K562 (cell line): Measurements from ENCODE around the gene KCNK1. TPM values are rescaled to one million over a fixed set of nuclear protein-coding genes. Genes with fewer than 3 reads are reported as not detected.
A peak's percentile ranks its signal among the peaks of the same experiment; 100 is the strongest.

Experiments used
- BCOR ChIP-seq: fragments of 450-650 bp; IDR thresholded peaks from 2 replicates; pipeline ENCODE4 v1.6.1; 2016
- KDM5B ChIP-seq: fragments of 200-600 bp; sonication (generic); IDR thresholded peaks from 2 replicates; pipeline ENCODE4 v1.6.1; 2012; ENCODE audit warnings: low read depth, mild to moderate bottlenecking, moderate library complexity, low read length, control low read depth, inconsistent platforms; ENCODE audit not compliant: insufficient replicate concordance
- NCOR1 ChIP-seq: fragments of 450-650 bp; IDR thresholded peaks from 2 replicates; pipeline ENCODE4 v1.6.1; 2016; ENCODE audit warnings: mild to moderate bottlenecking, moderate library complexity
- PHF20 ChIP-seq: fragments of 450-650 bp; IDR thresholded peaks from 2 replicates; pipeline ENCODE4 v1.6.1; 2018; ENCODE audit not compliant: partially characterized antibody
- PML ChIP-seq: IDR thresholded peaks from 2 replicates; pipeline ENCODE4 v1.6.1; 2012; ENCODE audit warnings: low read length, inconsistent platforms
- SETDB1 ChIP-seq: IDR thresholded peaks from one replicate; pipeline ENCODE4 v1.6.1; 2012; ENCODE audit warnings: low read length, control low read depth, inconsistent platforms
- SMAD1 ChIP-seq: fragments of 150-350 bp; IDR thresholded peaks from 2 replicates; pipeline ENCODE4 v1.6.1; 2014; ENCODE audit warnings: low read length, low read depth; ENCODE audit not compliant: partially characterized antibody
- SMARCA5 ChIP-seq: fragments of 450-650 bp; IDR thresholded peaks from 2 replicates; pipeline ENCODE4 v1.6.1; 2016
- TAF7 ChIP-seq: fragments of 450-650 bp; IDR thresholded peaks from 2 replicates; pipeline ENCODE4 v1.6.1; 2016; ENCODE audit warnings: missing genetic modification characterization, missing compliant biosample characterization
- ZNF263 ChIP-seq: sonication (generic); formaldehyde crosslinking; IDR thresholded peaks from 2 replicates; pipeline ENCODE4 v1.8.0; 2022; ENCODE audit warnings: mild to moderate bottlenecking, missing genetic modification reagents, borderline replicate concordance
- ZNF274 ChIP-seq: IDR thresholded peaks from 2 replicates; pipeline ENCODE4 v1.6.1; 2011; ENCODE audit warnings: low read depth, mild to moderate bottlenecking, low read length, moderate library complexity, borderline replicate concordance
- ZNF347 ChIP-seq: fragments of 450-650 bp; formaldehyde crosslinking; IDR thresholded peaks from 2 replicates; pipeline ENCODE4 v1.4.0; 2020; ENCODE audit warnings: low read depth, mild to moderate bottlenecking, moderate library complexity
- ZNF586 ChIP-seq: fragments of 450-650 bp; formaldehyde crosslinking; conservative IDR thresholded peaks from 2 replicates; pipeline ENCODE4 v1.4.0; 2020; ENCODE audit warnings: mild to moderate bottlenecking, moderate library complexity
- ZNF668 ChIP-seq: fragments of 250-450 bp; sonication (Bioruptor Pico); IDR thresholded peaks from 2 replicates; pipeline ENCODE4 v1.8.0; 2022; ENCODE audit warnings: mild to moderate bottlenecking, inconsistent platforms
- polyA plus RNA-seq, 8 experiments: library from polyadenylated mRNA; depleted of rRNA in 4 of 8; stranded (reverse) in 5 of 8; unstranded in 3 of 8; fragments of >200 nt; fragmentation: Nextera tagmentation in 2 of 8; fragmentation: Illumina TruSeq in 1 of 8; extraction: Ambion mirVana in 2 of 8; extraction: Trizol in 1 of 8; gene quantifications; 2 replicates each; pipeline versions ENCODE4 v1.2.1 to v1.2.3, GENCODE V29; 2011 to 2014; ENCODE audit warnings: inconsistent platforms in 1 of 8, missing spikeins in 1 of 8
- total RNA-seq, 7 experiments: library from RNA; depleted of rRNA in 6 of 7; stranded (reverse); fragments of >200 nt in 6 of 7; fragmentation: Illumina TruSeq in 2 of 7; extraction: Trizol in 2 of 7; gene quantifications; 2 replicates each; pipeline versions ENCODE4 v1.2.1 to v1.2.3, GENCODE V29; 2011 to 2021; ENCODE audit warnings: low replicate concordance in 1 of 7
- TF ChIP-seq, protein P1 (sequence below): IDR thresholded peaks from 2 replicates; pipeline ENCODE4 v1.6.1; 2016; ENCODE audit warnings: missing genetic modification characterization, missing compliant biosample characterization
- TF ChIP-seq, protein P2 (sequence below): fragments of 250-450 bp; sonication (Bioruptor Pico); IDR thresholded peaks from 2 replicates; pipeline ENCODE4 v1.8.0; 2022; ENCODE audit warnings: moderate library complexity, mild to moderate bottlenecking, inconsistent platforms
- TF ChIP-seq, protein P3 (sequence below), 2 experiments: fragments of 200-800 bp in 1 of 2; sonication (Bioruptor generic) in 1 of 2; sonication (generic) in 1 of 2; formaldehyde crosslinking in 1 of 2; IDR thresholded peaks in 1 of 2; conservative IDR thresholded peaks in 1 of 2; 2 replicates each; pipeline versions ENCODE4 v1.5.0 to v1.6.1; 2016 to 2020; ENCODE audit warnings: missing compliant biosample characterization in 1 of 2, missing genetic modification characterization in 1 of 2, missing genetic modification reagents in 1 of 2
- TF ChIP-seq, protein P4 (sequence below): fragments of 200-800 bp; sonication (Bioruptor generic); IDR thresholded peaks from 2 replicates; pipeline ENCODE4 v1.6.1; 2017; ENCODE audit warnings: missing genetic modification characterization, missing compliant biosample characterization

Gene KCNK1
- total and polyA plus RNA-seq, 9 of the 15 experiments (the other 6 are each of a cell fraction or from before 2014, with no cell fraction given), result 3.1 to 22.7 (median 6.0) TPM

DNA sequence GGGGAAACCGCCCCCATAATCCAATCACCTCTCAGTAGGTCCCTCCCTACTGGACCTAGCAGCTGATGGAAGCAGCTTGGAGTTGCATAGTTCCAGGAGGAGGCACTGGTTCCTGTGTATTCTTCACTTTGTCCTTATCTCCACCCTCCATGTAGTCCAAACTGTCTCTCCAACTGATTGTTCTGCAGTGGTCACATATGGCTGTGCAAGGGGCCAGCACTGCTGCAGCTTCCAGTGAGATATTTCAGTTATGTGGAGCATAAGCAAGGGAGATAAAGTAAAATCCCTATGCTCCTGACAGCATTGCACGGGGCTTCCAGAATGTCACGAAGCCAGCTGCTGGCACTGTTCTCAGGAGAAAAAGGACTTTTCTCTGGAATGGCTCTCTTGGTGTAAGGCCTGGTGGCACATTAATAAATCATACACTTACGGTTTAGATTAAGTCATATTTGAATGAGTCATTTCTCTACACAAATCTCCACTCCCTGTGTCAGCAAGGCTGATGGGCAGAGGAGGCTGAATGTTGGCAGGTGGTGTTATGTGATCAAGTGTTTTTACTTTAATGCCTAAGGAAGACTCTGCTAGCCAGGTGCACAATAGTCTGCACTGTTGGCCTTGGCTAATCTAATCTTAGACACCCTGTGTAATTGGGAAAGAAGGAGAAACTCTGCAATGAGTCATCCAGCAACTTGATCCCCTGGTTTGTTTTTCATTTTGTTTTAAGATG is 93.4 kb downstream of the KCNK1 start (continued):
- TF ChIP-seq, protein P1, sequence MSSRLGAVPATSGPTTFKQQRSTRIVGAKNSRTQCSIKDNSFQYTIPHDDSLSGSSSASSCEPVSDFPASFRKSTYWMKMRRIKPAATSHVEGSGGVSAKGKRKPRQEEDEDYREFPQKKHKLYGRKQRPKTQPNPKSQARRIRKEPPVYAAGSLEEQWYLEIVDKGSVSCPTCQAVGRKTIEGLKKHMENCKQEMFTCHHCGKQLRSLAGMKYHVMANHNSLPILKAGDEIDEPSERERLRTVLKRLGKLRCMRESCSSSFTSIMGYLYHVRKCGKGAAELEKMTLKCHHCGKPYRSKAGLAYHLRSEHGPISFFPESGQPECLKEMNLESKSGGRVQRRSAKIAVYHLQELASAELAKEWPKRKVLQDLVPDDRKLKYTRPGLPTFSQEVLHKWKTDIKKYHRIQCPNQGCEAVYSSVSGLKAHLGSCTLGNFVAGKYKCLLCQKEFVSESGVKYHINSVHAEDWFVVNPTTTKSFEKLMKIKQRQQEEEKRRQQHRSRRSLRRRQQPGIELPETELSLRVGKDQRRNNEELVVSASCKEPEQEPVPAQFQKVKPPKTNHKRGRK (tag), result no peak
- TF ChIP-seq, protein P2, sequence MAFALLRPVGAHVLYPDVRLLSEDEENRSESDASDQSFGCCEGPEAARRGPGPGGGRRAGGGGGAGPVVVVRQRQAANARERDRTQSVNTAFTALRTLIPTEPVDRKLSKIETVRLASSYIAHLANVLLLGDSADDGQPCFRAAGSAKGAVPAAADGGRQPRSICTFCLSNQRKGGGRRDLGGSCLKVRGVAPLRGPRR, result no peak
- TF ChIP-seq TAF7 (tag), result no peak
- TF ChIP-seq KDM5B, result no peak
- peak; percentile 74 for TF ChIP-seq PML
- TF ChIP-seq NCOR1, result peak; percentile 86
- TF ChIP-seq ZNF347 (CRISPR knock-in tag), result no peak
- TF ChIP-seq, protein P3, sequence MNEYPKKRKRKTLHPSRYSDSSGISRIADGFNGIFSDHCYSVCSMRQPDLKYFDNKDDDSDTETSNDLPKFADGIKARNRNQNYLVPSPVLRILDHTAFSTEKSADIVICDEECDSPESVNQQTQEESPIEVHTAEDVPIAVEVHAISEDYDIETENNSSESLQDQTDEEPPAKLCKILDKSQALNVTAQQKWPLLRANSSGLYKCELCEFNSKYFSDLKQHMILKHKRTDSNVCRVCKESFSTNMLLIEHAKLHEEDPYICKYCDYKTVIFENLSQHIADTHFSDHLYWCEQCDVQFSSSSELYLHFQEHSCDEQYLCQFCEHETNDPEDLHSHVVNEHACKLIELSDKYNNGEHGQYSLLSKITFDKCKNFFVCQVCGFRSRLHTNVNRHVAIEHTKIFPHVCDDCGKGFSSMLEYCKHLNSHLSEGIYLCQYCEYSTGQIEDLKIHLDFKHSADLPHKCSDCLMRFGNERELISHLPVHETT (CRISPR knock-in tag; conservative IDR thresholded peaks at IDR 0.05 in 1 of 2, IDR thresholded peaks at IDR 0.05 in 1 of 2), result peak in 1 of 2 experiments; percentile 78; a peak in 2 of 4 replicates
- no peak for TF ChIP-seq PHF20
- TF ChIP-seq, protein P4, sequence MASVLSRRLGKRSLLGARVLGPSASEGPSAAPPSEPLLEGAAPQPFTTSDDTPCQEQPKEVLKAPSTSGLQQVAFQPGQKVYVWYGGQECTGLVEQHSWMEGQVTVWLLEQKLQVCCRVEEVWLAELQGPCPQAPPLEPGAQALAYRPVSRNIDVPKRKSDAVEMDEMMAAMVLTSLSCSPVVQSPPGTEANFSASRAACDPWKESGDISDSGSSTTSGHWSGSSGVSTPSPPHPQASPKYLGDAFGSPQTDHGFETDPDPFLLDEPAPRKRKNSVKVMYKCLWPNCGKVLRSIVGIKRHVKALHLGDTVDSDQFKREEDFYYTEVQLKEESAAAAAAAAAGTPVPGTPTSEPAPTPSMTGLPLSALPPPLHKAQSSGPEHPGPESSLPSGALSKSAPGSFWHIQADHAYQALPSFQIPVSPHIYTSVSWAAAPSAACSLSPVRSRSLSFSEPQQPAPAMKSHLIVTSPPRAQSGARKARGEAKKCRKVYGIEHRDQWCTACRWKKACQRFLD, result 0 out of 2 replicates have a peak, but pooled peaks have one; percentile 44
- TF ChIP-seq ZNF586 (CRISPR knock-in tag), result no peak
- no peak for TF ChIP-seq ZNF263 (CRISPR knock-in tag)
- no peak for TF ChIP-seq SETDB1
- no peak for TF ChIP-seq ZNF274
- TF ChIP-seq SMAD1, result no peak
- TF ChIP-seq ZNF668 (CRISPR knock-in tag), result no peak
- no peak for TF ChIP-seq BCOR
- TF ChIP-seq SMARCA5, result 0 out of 2 replicates have a peak, but pooled peaks have one; percentile 33
